GM18519 (cell line): Measurements from ENCODE around the gene C1orf167.

ENCODE experiments used
- ATAC-seq: cut with Tn5 transposase; IDR thresholded peaks from one replicate; pipeline ENCODE4 v1.9.1; 2021; ENCODE audit warnings: mild to moderate bottlenecking, moderate library complexity; ENCODE audit not compliant: unreplicated experiment, low FRiP score

C1orf167 gene, protein sequence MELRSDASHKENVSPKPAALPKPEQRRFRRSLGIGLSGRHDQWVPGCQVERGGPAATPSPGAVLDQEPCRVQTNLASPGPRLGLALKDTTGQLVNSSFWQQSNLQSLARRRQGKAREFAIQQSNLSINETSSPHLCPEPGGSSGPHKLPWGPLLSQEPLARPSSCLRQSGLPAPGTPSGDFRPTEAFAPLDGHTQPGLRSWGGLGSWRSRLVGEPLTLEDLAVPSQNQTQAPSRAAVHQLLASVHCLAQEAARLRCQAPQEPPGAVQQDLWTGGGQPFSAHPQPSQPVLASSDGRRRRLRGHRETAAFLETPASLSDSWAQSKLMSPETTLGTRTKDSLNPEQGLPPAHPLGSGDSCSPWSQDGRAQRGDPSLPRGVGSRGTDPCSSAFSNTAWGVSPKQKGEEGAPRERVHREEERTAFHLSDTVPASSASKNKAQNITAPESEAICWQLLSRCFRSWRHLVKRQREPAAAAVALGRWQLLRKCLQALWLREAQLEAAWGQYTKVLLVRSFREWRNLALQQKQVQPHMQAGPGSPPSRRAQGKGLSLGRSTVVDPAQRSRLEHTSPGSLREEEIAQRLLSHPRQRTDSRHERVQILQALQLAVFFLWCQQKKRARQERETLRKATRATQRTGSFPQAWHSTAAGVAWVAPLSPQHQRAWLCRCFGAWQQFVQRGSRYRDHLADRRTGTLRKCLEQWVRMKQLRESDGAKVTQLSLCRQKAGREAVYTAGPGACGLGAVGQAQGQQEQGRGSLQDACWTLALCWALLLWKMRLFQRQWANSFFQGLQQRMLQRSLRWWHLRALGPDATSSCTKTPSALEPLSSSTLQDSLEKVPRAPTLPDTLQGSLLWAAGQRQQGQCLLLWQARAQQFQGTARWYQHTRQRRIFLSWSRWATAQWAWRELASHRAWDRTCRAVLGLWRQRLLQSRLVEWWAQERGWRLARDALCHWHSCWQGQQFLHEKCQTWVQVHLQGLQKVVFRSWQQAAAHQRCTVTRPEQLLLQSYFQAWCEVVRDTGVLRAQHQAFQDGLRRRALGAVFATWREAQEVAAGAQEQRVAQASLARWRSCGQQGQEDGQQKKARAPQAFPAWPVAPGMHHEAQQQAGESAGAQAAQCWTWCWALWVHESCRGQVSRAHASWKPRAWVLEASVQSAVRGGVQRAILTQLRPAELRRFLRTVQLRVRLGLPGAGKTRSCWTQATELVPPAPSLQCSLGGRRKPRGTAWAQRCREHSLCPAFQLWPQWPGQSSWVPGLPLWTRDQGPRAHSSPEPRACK (N-terminal part only)

DNA sequence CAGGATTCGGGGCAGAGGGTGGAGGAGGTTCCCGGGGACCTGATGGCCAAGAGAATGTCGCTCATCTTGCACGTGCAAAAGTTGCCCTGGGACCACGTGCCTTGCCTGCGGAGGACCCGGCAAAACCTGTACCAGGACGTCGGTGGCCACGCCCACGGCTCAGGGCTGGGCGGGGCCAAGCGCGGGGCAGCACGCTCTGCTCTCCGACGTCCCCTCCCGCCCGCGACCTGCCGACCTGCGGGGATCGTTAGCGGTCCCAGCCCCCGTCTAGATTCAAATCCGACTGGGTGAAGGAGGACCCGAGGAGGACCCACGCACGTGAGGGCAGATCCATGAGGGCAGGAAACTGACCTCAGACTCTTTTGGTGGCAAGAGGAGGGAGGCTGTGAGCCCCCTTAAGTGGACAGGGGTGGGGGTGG is at the start of gene C1orf167:
Gene C1orf167 (plus strand): TSS at position 206 of the 419 bp plus-strand sequence. CDS start 2,208 bp downstream, outside the sequence.
- no peak for ATAC-seq

- ATAC-seq, result no peak
These were observed 49.7 kb upstream of the C1orf167 start for GRCh38 chr1:11712285-11712684.

GRCh38 chr1:11713095-11713494 is 48.9 kb upstream of the C1orf167 start:
- ATAC-seq, result no peak

DNA sequence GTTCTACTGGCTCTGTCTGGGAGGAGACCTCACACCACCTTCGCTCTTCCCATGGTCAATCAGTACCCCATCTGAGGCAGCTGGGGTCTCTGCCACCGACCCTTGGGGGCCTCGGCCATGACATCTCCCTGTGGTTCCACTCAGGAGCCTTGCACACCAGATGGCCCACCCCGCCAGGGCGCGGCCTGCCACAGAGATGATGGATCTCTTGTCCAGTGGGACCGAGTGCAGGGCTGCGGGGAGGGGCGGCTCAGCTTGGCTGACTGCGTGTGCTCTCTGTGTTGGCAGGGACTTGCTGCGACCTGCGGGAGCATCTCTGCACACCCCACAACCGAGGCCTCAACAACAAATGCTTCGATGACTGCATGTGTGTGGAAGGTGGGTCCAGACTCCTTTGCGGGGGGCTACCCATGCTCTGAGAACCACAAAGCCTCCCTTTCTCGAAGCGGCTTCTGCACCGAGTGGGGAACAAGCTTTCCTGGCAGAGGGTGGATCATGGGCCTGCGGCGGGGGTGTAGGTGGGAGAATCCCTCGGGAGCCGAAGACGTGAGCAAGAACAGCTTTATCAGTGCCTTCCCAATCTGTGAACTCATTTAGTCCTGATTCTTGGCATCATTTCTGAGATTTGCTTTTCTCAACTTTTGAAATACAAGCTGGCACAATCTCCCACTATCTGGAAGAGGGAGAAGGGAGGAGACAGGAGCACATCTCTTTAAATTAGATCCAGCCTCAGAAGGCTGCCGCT is 47.0 kb upstream of the C1orf167 start:
- ATAC-seq, result no peak

- no peak for ATAC-seq
These were observed 42.5 kb upstream of the C1orf167 start for GRCh38 chr1:11719313-11720032.

DNA sequence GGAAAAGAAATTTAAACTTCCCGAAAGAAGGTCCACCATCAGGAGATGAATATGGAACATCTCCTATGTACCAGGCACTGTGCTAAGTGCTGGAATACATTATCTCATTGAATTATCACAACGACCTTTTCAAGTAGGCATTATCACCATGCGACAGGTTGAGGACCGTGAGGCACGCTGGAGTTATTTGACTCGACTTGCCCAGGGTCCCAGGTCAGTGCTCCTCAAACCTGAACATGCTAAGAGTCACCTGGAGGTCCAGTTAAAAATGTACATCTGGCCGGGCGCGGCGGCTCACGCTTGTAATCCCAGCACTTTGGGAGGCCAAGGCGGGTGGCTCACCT is 42.0 kb upstream of the C1orf167 start:
- no peak for ATAC-seq

GRCh38 chr1:11720525-11720924 is 41.5 kb upstream of the C1orf167 start:
- no peak for ATAC-seq

- no peak for ATAC-seq
These were observed 40.7 kb upstream of the C1orf167 start for GRCh38 chr1:11721311-11721710.

GRCh38 chr1:11722538-11722937 is 39.5 kb upstream of the C1orf167 start:
- no peak for ATAC-seq

GRCh38 chr1:11725616-11726015 is 36.4 kb upstream of the C1orf167 start:
- ATAC-seq, result no peak

DNA sequence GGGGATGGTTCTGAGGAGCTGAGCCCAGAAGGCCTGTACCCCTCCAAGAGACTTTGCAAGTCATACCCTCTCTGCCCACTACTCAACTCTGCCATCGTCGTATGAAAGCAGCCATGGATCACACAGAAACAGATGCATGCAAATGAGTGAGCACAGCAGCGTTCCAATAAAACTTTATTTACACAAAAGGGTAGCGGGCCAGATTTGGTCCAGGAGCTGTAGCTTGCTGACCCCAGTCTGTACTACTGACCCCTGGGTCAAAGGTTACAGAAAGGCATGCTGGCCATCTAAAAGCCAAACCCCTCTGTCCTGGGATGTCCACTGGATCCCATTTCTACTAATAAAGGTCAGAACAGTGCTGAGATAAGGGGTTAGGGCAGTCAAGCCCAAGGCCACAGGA is 34.9 kb upstream of the C1orf167 start:
- ATAC-seq, result no peak

DNA sequence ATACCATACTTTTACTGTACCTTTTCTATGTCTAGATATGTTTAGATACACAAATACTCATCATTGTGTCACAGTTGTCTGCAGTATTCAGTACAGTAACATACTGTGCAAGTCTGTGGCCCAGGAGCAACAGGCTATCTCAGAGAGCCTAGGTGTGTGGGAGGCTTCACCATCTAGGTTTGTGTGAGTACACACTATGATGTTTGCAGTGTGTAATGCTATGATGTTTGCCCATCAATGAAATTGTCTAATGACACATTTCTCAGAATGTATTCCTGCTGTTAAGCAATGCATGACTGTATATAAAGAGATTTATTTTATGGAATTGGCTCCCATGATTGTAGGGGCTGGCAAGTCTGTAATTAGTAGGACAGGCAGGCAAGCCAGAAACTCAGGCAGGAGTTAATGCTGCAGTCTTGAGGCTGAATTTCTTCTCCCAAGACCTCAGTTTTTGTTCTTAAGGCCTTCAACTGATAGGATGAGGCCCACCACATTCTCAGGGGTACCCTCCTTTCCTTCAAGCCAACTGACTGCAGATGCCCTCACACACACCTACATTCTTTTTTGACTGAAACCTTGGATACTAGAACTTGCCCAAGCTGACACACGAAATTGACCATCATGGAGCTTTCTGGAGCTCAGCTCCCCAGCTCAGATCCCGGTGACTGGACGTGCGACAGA is 33.7 kb upstream of the C1orf167 start:
- no peak for ATAC-seq

- no peak for ATAC-seq
These were observed 32.9 kb upstream of the C1orf167 start for GRCh38 chr1:11729155-11729497.

- no peak for ATAC-seq
These were observed 32.2 kb upstream of the C1orf167 start for GRCh38 chr1:11729498-11730428.

- ATAC-seq, result no peak
These were observed 31.5 kb upstream of the C1orf167 start for GRCh38 chr1:11730429-11730891.

- ATAC-seq, result no peak
These were observed 30.2 kb upstream of the C1orf167 start for GRCh38 chr1:11731691-11732283.

GRCh38 chr1:11733306-11733705 is 28.7 kb upstream of the C1orf167 start:
- no peak for ATAC-seq

- ATAC-seq, result no peak
These were observed 26.5 kb upstream of the C1orf167 start for GRCh38 chr1:11735531-11735853.
